GM12891 (cell line): ENCODE measurements around the gene OPRM1.

Experiments
- POLR2A ChIP-seq: IDR thresholded peaks from 2 replicates; pipeline ENCODE4 v1.6.1; 2011; ENCODE audit warnings: low read depth, low read length, control low read depth
- POLR2AphosphoS5 ChIP-seq: IDR thresholded peaks from 2 replicates; pipeline ENCODE4 v1.6.1; 2011; ENCODE audit warnings: low read depth, low read length, control low read depth

GRCh38 chr6:154122195-154122925, 83.3 kb downstream of the OPRM1 start:
- TF ChIP-seq POLR2AphosphoS5 (no peak), POLR2A (no peak)
